ENCODE data around the gene TMEM87A.

Gene TMEM87A

GRCh38 chr15:42203891-42204290 is 69.3 kb downstream of the TMEM87A start:
- DNase-seq (ENCODE audit: low spot score), result no peak

GRCh38 chr15:42202653-42203052 is 70.6 kb downstream of the TMEM87A start:
- DNase-seq (ENCODE audit: low spot score), result no peak

GRCh38 chr15:42201801-42202200 is 71.4 kb downstream of the TMEM87A start:
- no peak for DNase-seq (ENCODE audit: low spot score)

GRCh38 chr15:42199126-42199525 is 74.1 kb downstream of the TMEM87A start:
- no peak for DNase-seq (ENCODE audit: low spot score)

- no peak for DNase-seq (ENCODE audit: low spot score)
These were observed 74.7 kb downstream of the TMEM87A start for GRCh38 chr15:42198516-42198915.

GRCh38 chr15:42194513-42194912 is 78.7 kb downstream of the TMEM87A start:
- no peak for DNase-seq (ENCODE audit: low spot score)

GRCh38 chr15:42193383-42193782 is 79.8 kb downstream of the TMEM87A start:
- no peak for DNase-seq (ENCODE audit: low spot score)

GRCh38 chr15:42191610-42192346 is 81.5 kb downstream of the TMEM87A start:
- no peak for DNase-seq (ENCODE audit: low spot score)

- no peak for DNase-seq (ENCODE audit: low spot score)
These were observed 82.9 kb downstream of the TMEM87A start for GRCh38 chr15:42190370-42190769.

GRCh38 chr15:42185801-42186200 is 87.4 kb downstream of the TMEM87A start:
- no peak for DNase-seq (ENCODE audit: low spot score)

GRCh38 chr15:42184736-42185135 is 88.5 kb downstream of the TMEM87A start:
- no peak for DNase-seq (ENCODE audit: low spot score)

- peak; percentile 31 for DNase-seq (ENCODE audit: low spot score)
These were observed 88.9 kb downstream of the TMEM87A start for GRCh38 chr15:42184296-42184695.

- DNase-seq (ENCODE audit: low spot score), result no peak
These were observed 90.3 kb downstream of the TMEM87A start for GRCh38 chr15:42182961-42183360.

GRCh38 chr15:42182328-42182886 is 90.8 kb downstream of the TMEM87A start:
- DNase-seq (ENCODE audit: low spot score), result no peak

GRCh38 chr15:42178056-42178455 is 95.2 kb downstream of the TMEM87A start:
- DNase-seq (ENCODE audit: low spot score), result no peak

GRCh38 chr15:42175671-42176070 is 97.6 kb downstream of the TMEM87A start:
- DNase-seq (ENCODE audit: low spot score), result no peak

GRCh38 chr15:42172475-42172874 is 100.8 kb downstream of the TMEM87A start:
- DNase-seq (ENCODE audit: low spot score), result no peak

- DNase-seq (ENCODE audit: low spot score), result no peak
These were observed 101.4 kb downstream of the TMEM87A start for GRCh38 chr15:42171795-42172194.

- no peak for DNase-seq (ENCODE audit: low spot score)
These were observed 102.1 kb downstream of the TMEM87A start for GRCh38 chr15:42171122-42171521.

GRCh38 chr15:42166225-42166940 is 106.8 kb downstream of the TMEM87A start:
- DNase-seq (ENCODE audit: low spot score), result no peak

GRCh38 chr15:42165106-42165505 is 108.1 kb downstream of the TMEM87A start:
- no peak for DNase-seq (ENCODE audit: low spot score)

GRCh38 chr15:42163947-42164550 is 109.2 kb downstream of the TMEM87A start:
- DNase-seq (ENCODE audit: low spot score), result no peak

- no peak for DNase-seq (ENCODE audit: low spot score)
These were observed 109.9 kb downstream of the TMEM87A start for GRCh38 chr15:42163291-42163690.
